GM08714 (cell line): ENCODE measurements around the gene SCARF1.

Source experiments
- H3K4me3 ChIP-seq: fragments of 200-500 bp; sonication (Bioruptor generic); 2 replicates; pipeline ENCODE4 v1.5.1; 2014; ENCODE audit warnings: mild to moderate bottlenecking, low read length, inconsistent platforms
- ZNF274 ChIP-seq: IDR thresholded peaks from 2 replicates; pipeline ENCODE4 v1.6.1; 2012; ENCODE audit warnings: mild to moderate bottlenecking, low read depth, low read length

SCARF1 gene

GRCh38 chr17:1640329-1641064, 5.0 kb downstream of the SCARF1 start:
- TF ChIP-seq ZNF274, result no peak
- H3K4me3 ChIP-seq, result no peak overlapping the region

- H3K4me3 ChIP-seq, result no peak overlapping the region
Observed at GRCh38 chr17:1639549-1640180, 5.9 kb downstream of the SCARF1 start.

GRCh38 chr17:1638624-1639300, 6.8 kb downstream of the SCARF1 start:
- TF ChIP-seq ZNF274, result no peak
- no peak overlapping the region for H3K4me3 ChIP-seq

More at GRCh38 chr17:1639549-1640180, 5.9 kb downstream of the SCARF1 start:
- TF ChIP-seq ZNF274, result no peak

GRCh38 chr17:1638171-1638590, 7.4 kb downstream of the SCARF1 start:
- no peak for TF ChIP-seq ZNF274
- H3K4me3 ChIP-seq, result no peak overlapping the region

GRCh38 chr17:1636732-1637285, 8.7 kb downstream of the SCARF1 start:
- no peak overlapping the region for H3K4me3 ChIP-seq
- no peak for TF ChIP-seq ZNF274

- no peak for TF ChIP-seq ZNF274
Observed at GRCh38 chr17:1635675-1636465, 9.7 kb downstream of the SCARF1 start.

GRCh38 chr17:1634841-1635650, 10.5 kb downstream of the SCARF1 start:
- no peak overlapping the region for H3K4me3 ChIP-seq
- TF ChIP-seq ZNF274, result no peak

More at GRCh38 chr17:1635675-1636465, 9.7 kb downstream of the SCARF1 start:
- H3K4me3 ChIP-seq, result no peak overlapping the region

- no peak overlapping the region for H3K4me3 ChIP-seq
- TF ChIP-seq ZNF274, result no peak
Observed at GRCh38 chr17:1630662-1631061, 14.9 kb downstream of the SCARF1 start.

- peak overlapping the region; percentile 72 for H3K4me3 ChIP-seq
- no peak for TF ChIP-seq ZNF274
Observed at GRCh38 chr17:1629504-1630310, 15.8 kb downstream of the SCARF1 start.

- H3K4me3 ChIP-seq, result peak overlapping the region; percentile 72
- no peak for TF ChIP-seq ZNF274
Observed at GRCh38 chr17:1628856-1629503, 16.6 kb downstream of the SCARF1 start.

GRCh38 chr17:1627982-1628855, 17.3 kb downstream of the SCARF1 start, which contains the start of gene SLC43A2:
Gene SLC43A2, minus strand, starts transcription at chr17:1628834. Its CDS starts 960 bp downstream, at chr17:1627874.
- H3K4me3 ChIP-seq, result peak within 1 kb of the TSS; percentile 72
- no peak for TF ChIP-seq ZNF274
